Endothelial cell of umbilical vein (primary cell): Measurements from ENCODE around the gene MLPH. TPM values are rescaled to one million over a fixed set of nuclear protein-coding genes. Genes with fewer than 3 reads are reported as not detected.

Source experiments
- BruUV-seq: library from RNA; stranded (reverse); fragments of 400-500 nt; replicated peaks from 2 replicates; lab custom pipeline; 2021; lab: Mats Ljungman, UMichigan
- CTCF ChIA-PET: fragments of 300-600, 350-600 bp; sonication (Branson Sonifier 250); formaldehyde crosslinking; loops from one replicate; lab custom pipeline; 2021; ENCODE audit warnings: antibody characterized with exemption, inconsistent platforms; lab: Charles Lee
- POLR2A ChIA-PET: fragments of 300-600, 350-600 bp; sonication (Branson Sonifier 250); formaldehyde crosslinking; loops from one replicate; lab custom pipeline; 2021; ENCODE audit warnings: antibody characterized with exemption, inconsistent platforms; lab: Charles Lee
- DNase-seq: peaks from one replicate; pipeline ENCODE4 v3.0.0-alpha.2; 2011; ENCODE audit warnings: low read depth, low spot score
- FAIRE-seq: peaks from 2 replicates; lab custom pipeline; 2011; peaks lifted over from hg19 to GRCh38; lab: Jason Lieb, UNC
- H2AFZ ChIP-seq: 2 replicates; pipeline ENCODE4 v1.6.0; 2012; ENCODE audit warnings: low read depth, low read length, control low read depth, inconsistent platforms
- H3K27ac ChIP-seq: 2 replicates; pipeline ENCODE4 v1.5.1; 2011; ENCODE audit warnings: low read depth, mild to moderate bottlenecking, control low read depth, low read length, moderate library complexity; ENCODE audit not compliant: insufficient read depth
- H3K27me3 ChIP-seq, 2 experiments: 2 replicates each; pipeline versions ENCODE4 v1.6.0 to v1.6.1; 2011; ENCODE audit warnings: low read length in 2 of 2, mixed read lengths in 1 of 2; ENCODE audit not compliant: control insufficient read depth in 2 of 2, insufficient read depth in 2 of 2
- H3K36me3 ChIP-seq, 2 experiments: 2 replicates in 1 of 2; 3 replicates in 1 of 2; pipeline ENCODE4 v1.5.1; 2011; ENCODE audit warnings: low read length in 2 of 2, mild to moderate bottlenecking in 1 of 2, moderate library complexity in 1 of 2; ENCODE audit not compliant: control insufficient read depth in 2 of 2, insufficient read depth in 2 of 2; ENCODE audit errors: extremely low read depth in 1 of 2
- H3K4me1 ChIP-seq: 3 replicates; pipeline ENCODE4 v1.5.1; 2011; ENCODE audit warnings: mild to moderate bottlenecking, low read length; ENCODE audit not compliant: control insufficient read depth, insufficient read depth; ENCODE audit errors: extremely low read depth
- H3K4me2 ChIP-seq: 2 replicates; pipeline ENCODE4 v1.6.1; 2011; ENCODE audit warnings: low read length, control low read depth, mixed read lengths; ENCODE audit not compliant: insufficient read depth
- H3K4me3 ChIP-seq, 3 experiments: fragments of 200-600 bp in 1 of 3; sonication (generic), shearing (Covaris generic) in 1 of 3; replicated peaks in 1 of 3; 2 replicates each; pipeline ENCODE4 v1.5.1; 2011 to 2016; ENCODE audit warnings: control low read depth in 3 of 3, low read length in 3 of 3, mild to moderate bottlenecking in 2 of 3, inconsistent platforms in 1 of 3, low read depth in 1 of 3, moderate library complexity in 1 of 3; ENCODE audit not compliant: insufficient read depth in 1 of 3
- H3K79me2 ChIP-seq: 2 replicates; pipeline ENCODE4 v1.6.0; 2012; ENCODE audit warnings: low read length, inconsistent platforms; ENCODE audit not compliant: control insufficient read depth, insufficient read depth
- H3K9ac ChIP-seq: replicated peaks from 2 replicates; pipeline ENCODE3; 2011; ENCODE audit warnings: low read length, control low read depth; ENCODE audit not compliant: insufficient read depth; ENCODE audit errors: extremely low read depth
- H3K9me1 ChIP-seq: replicated peaks from 3 replicates; pipeline ENCODE4 v1.6.0; 2011; ENCODE audit warnings: mild to moderate bottlenecking, low read length; ENCODE audit not compliant: control insufficient read depth, insufficient read depth; ENCODE audit errors: extremely low read depth
- H3K9me3 ChIP-seq: replicated peaks from 2 replicates; pipeline ENCODE4 v1.5.1; 2012; ENCODE audit warnings: low read length, inconsistent platforms; ENCODE audit not compliant: control insufficient read depth, insufficient read depth
- H4K20me1 ChIP-seq: replicated peaks from 2 replicates; pipeline ENCODE3; 2011; ENCODE audit warnings: mild to moderate bottlenecking, low read length; ENCODE audit not compliant: control insufficient read depth, insufficient read depth; ENCODE audit errors: extremely low read depth
- CTCF ChIP-seq, 2 donors: IDR thresholded peaks; 1 replicate in 1 of 2; 2 replicates in 1 of 2; pipeline ENCODE4 v1.5.1; 2011; ENCODE audit warnings: low read length in 2 of 2, mild to moderate bottlenecking in 2 of 2, moderate library complexity in 2 of 2, control low read depth in 1 of 2, inconsistent platforms in 1 of 2, low read depth in 1 of 2; ENCODE audit not compliant: insufficient read depth in 1 of 2; ENCODE audit errors: extremely low read depth in 1 of 2
- EZH2 ChIP-seq: IDR thresholded peaks from 2 replicates; pipeline ENCODE4 v1.6.1; 2012; ENCODE audit warnings: borderline replicate concordance, low read depth, mild to moderate bottlenecking, moderate library complexity, low read length, inconsistent platforms; ENCODE audit not compliant: severe bottlenecking
- FOS ChIP-seq: IDR thresholded peaks from 2 replicates; pipeline ENCODE4 v1.6.1; 2011; ENCODE audit warnings: mild to moderate bottlenecking, low read length, moderate library complexity, borderline replicate concordance; ENCODE audit not compliant: insufficient read depth
- GATA2 ChIP-seq: IDR thresholded peaks from 2 replicates; pipeline ENCODE4 v1.7.0; 2011; ENCODE audit warnings: low read depth, mild to moderate bottlenecking, moderate library complexity, mixed read lengths, low read length; ENCODE audit not compliant: insufficient read length, insufficient read depth
- JUN ChIP-seq: IDR thresholded peaks from 2 replicates; pipeline ENCODE4 v1.6.1; 2011; ENCODE audit warnings: borderline replicate concordance, low read depth; ENCODE audit not compliant: insufficient read length, insufficient read depth
- MAX ChIP-seq: IDR thresholded peaks from 2 replicates; pipeline ENCODE4 v1.6.1; 2011; ENCODE audit not compliant: insufficient read depth, insufficient read length
- MYC ChIP-seq: IDR thresholded peaks from one replicate; pipeline ENCODE4 v1.6.1; 2011; ENCODE audit warnings: mild to moderate bottlenecking, low read depth, low read length
- POLR2A ChIP-seq: IDR thresholded peaks from 2 replicates; pipeline ENCODE4 v1.6.1; 2012; ENCODE audit warnings: low read depth, mild to moderate bottlenecking, control low read depth, low read length
- POLR2AphosphoS5 ChIP-seq: IDR thresholded peaks from 2 replicates; pipeline ENCODE4 v1.6.1; 2012; ENCODE audit warnings: low read depth, mild to moderate bottlenecking, control low read depth, low read length, moderate library complexity; ENCODE audit not compliant: insufficient read depth
- dilution Hi-C: fragments of 300-500 bp; cut with MboI; formaldehyde crosslinking; loops from one replicate; pipeline ENCODE4 v1.15.0; 2019; ENCODE audit warnings: low sequenced_read_pairs; ENCODE audit not compliant: extremely low pct_ligation_motif_present
- intact Hi-C: fragments of 100-400 bp; cut with micrococcal nuclease; formaldehyde crosslinking; loops from one replicate; pipeline ENCODE4 v1.10.0; 2022
- polyA plus RNA-seq, 4 experiments: library from polyadenylated mRNA; depleted of rRNA in 3 of 4; stranded (reverse) in 3 of 4; unstranded in 1 of 4; fragments of >200 nt; gene quantifications; 2 replicates each; pipeline versions ENCODE4 v1.2.1 to v1.2.3, GENCODE V29; 2011 to 2012; ENCODE audit warnings: missing spikeins in 1 of 4
- total RNA-seq: library from RNA; stranded (reverse); gene quantifications from 2 replicates; pipeline ENCODE4 v1.2.3, GENCODE V29; 2021

The MLPH gene
- total and polyA plus RNA-seq, 2 donors (not counting 3 experiments of a cell fraction or from before 2014, with no cell fraction given) = not detected

GRCh38 chr2:237473878-237474441 lies 13.1 kb upstream of the MLPH start:
- intact Hi-C loops = no loop called here
- Histone ChIP-seq H3K9me3 (no peaks in the 10 kb centered on the region), H3K27me3 (peaks cover 28 to 30% of the 10 kb centered on the region in 2 experiments), H3K4me1 (peaks cover 12% of the 10 kb centered on the region), H2AFZ (no peak overlapping the region), H3K27ac (no peak overlapping the region), H3K9me1 (no peaks in the 10 kb centered on the region), H3K4me3 (no peak overlapping the region), H3K79me2 (no peaks in the 10 kb centered on the region), H3K36me3 (no peaks in the 10 kb centered on the region), H4K20me1 (no peaks in the 10 kb centered on the region), H3K4me2 (no peak overlapping the region), H3K9ac (no peak overlapping the region)
- no peak for DNase-seq
- no TSS peak for BruUV-seq
- POLR2A ChIA-PET = no interaction called here
- dilution Hi-C loops = no loop called here
- TF ChIP-seq POLR2AphosphoS5 = no peak
- no peak for TF ChIP-seq CTCF (IDR thresholded peaks at IDR 0.05; ENCODE audit: extremely low read depth in 1 of 2, insufficient read depth in 1 of 2, low read depth in 1 of 2, low read length in 2 of 2)
- TF ChIP-seq POLR2A = no peak
- no peak for TF ChIP-seq GATA2
- FAIRE-seq = no peak
- CTCF ChIA-PET = interaction anchor here (1.0 to 5.0 kb wide), 8 partner anchors 27 to 381 kb away, joined by 3 to 110 read pairs (median 10); no protein-coding TSS in a partner anchor

- Histone ChIP-seq H4K20me1 (no peaks in the 10 kb centered on the region), H3K4me3 (peak overlapping the region in 2 of 3 experiments; percentile 38 to 51), H3K4me2 (peak overlapping the region; percentile 40), H3K27me3 (peaks cover 32 to 35% of the 10 kb centered on the region in 2 experiments), H3K79me2 (no peaks in the 10 kb centered on the region), H3K9ac (peak overlapping the region; percentile 75), H3K4me1 (peaks cover 12% of the 10 kb centered on the region), H3K9me3 (no peaks in the 10 kb centered on the region), H3K9me1 (no peaks in the 10 kb centered on the region), H2AFZ (peak overlapping the region; percentile 78), H3K27ac (no peak overlapping the region), H3K36me3 (no peaks in the 10 kb centered on the region)
- intact Hi-C loops = no loop called here
- ChIA-PET POLR2A (no interaction called here), CTCF (interaction anchor here (1.0 to 5.0 kb wide), 8 partner anchors 26 to 352 kb away, joined by 3 to 110 read pairs (median 10); no protein-coding TSS in a partner anchor)
- TF ChIP-seq POLR2A (no peak), CTCF (IDR thresholded peaks at IDR 0.05; ENCODE audit: extremely low read depth in 1 of 2, insufficient read depth in 1 of 2, low read depth in 1 of 2, low read length in 2 of 2) (no peak), FOS (no peak), POLR2AphosphoS5 (no peak), JUN (no peak), MAX (no peak), GATA2 (no peak), EZH2 (no peak), MYC (no peak)
- no TSS peak for BruUV-seq
- dilution Hi-C loops = no loop called here
- DNase-seq (no peak), FAIRE-seq (no peak)
These were observed 12.6 kb upstream of the MLPH start for GRCh38 chr2:237474442-237474911.
